ENCODE data around the gene RALGPS1.
A peak's percentile ranks its signal among the peaks of the same experiment; 100 is the strongest.

RALGPS1 gene

DNA sequence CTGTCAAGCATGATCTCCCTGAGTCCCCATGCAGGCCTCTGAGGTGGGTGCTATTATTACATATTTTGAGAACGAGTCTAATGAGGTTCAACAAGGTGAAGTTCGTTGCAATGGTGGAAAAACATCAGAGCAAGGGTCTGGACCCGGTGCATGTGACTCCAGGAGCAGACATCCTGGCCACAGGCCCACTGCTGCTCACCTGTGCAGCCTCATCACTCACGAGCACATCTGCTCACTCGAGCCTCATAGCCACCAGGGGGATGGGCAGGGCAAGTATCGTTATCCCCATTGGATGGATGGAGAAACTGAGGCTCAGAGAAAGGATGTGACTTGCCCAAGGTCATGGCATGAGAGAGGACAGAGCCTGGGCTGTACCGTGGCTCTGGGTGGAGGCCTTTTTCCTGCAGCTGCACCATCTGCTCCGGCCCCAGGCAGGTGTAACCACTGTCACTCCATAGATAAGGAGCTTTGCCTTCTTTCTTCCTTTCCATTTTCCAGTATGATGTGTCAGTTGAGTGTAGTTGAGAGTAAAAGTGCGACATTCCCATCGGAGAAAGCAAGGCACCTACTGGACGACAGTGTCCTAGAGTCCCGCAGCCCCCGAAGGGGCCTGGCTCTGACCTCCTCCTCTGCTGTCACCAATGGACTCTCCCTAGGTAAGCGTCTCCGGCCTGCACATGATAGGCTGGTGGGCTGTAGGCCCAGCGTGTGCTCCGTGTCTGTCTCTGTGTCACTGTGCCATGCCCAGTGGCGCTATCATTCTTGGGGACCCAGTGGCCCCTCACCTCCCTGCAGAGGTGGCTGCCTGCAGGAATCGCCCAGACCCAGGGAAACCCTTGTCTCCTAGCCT lies 281.6 kb downstream of the RALGPS1 start:
- no peak for DNase-seq

DNA sequence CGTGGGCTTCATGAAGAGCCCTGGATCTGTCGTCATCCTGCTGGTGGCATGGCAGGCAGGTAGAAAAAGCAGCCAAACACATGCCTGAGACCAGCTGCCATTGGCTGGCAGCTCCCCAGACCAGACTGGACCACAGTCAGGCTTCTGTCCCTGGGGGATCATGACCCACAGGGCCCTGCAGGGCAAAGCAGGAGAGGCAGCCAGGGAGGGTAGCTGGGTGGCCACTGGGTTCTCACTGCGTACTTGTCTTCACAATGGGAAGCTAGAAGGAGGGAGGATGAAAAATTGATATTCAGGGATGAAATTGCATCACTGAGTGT lies 282.2 kb downstream of the RALGPS1 start:
- DNase-seq: no peak

DNA sequence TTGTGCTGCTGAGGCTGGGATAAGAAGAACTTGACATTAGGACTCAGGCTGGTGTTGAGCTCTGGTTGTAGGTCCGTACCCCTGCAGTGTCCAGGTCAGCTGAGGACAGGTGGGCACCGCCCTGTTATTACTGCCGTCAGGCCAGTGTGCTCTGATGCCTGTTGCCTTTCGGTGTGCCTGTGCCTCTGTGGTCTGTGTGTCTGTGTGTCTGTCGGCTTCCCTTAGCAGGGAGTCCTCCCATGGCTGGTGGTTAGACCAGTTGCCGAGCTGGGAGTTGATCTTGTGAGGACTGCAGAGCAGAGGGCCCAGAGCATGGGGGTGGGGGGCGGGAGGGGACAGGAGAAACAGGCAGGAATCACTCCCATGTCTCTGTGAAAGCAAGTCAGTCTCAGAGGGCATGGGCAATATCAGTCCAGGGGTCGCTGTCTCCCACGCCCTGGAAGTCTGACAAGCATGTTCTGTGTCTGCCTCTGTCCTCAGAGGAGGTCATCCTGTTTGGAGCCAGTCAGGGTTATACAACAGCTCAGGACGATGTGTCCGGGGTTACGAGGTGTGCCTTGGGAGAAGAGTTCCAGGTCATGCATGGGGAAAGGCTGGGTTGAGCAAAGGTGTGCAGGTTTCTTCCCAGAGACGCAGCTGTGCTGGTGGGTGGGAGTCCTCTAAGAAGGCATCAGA lies 282.7 kb downstream of the RALGPS1 start:
- DNase-seq: no peak

DNA sequence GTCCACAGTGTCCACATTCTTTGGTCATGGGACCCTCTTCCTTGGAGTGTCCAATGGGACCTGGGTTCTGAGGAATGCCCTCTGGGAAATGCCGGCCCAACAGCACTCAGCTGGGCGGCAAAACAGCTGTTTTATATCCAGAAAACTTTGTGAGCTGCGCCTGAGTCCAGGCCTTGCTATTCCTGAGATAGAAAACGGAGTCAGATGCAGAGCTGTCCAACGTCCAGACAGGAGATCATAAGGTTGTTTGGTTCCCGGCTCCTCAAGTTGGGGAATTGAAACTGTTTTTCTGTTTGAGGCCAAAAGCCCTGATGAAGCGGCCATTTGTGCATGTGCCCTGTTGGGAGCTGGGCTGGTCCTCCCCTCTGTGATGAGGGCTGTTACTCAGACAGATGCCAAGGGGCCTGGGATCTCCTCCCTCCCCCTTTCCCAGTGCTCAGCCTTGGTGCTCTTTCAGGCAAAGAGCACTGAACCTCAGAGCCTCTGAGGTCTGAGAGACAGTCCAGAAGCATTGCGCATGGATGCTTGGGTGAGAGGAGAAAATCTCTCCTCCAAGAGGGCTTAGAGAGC lies 283.4 kb downstream of the RALGPS1 start:
- no peak for DNase-seq

DNA sequence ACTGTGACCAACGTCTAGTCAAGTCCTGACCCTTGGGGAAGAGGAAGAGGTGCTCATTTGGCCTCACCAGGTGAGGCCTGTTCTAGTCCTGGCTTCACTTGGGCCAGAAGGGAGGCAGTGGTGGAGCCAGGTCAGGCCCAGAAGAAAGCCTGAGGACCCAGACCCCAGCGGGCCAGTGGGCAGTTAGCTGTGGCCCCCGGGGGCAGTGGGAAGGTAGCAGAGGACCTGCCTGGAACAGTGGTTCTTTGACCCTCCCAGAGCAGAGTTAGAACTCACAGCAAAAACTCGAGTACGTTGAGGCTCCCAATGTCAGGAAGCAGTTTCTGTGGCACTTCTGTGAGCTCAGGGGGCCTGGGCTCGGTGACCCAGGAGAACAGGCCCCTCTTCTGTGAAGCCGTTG lies 284.0 kb downstream of the RALGPS1 start:
- DNase-seq: no peak

DNA sequence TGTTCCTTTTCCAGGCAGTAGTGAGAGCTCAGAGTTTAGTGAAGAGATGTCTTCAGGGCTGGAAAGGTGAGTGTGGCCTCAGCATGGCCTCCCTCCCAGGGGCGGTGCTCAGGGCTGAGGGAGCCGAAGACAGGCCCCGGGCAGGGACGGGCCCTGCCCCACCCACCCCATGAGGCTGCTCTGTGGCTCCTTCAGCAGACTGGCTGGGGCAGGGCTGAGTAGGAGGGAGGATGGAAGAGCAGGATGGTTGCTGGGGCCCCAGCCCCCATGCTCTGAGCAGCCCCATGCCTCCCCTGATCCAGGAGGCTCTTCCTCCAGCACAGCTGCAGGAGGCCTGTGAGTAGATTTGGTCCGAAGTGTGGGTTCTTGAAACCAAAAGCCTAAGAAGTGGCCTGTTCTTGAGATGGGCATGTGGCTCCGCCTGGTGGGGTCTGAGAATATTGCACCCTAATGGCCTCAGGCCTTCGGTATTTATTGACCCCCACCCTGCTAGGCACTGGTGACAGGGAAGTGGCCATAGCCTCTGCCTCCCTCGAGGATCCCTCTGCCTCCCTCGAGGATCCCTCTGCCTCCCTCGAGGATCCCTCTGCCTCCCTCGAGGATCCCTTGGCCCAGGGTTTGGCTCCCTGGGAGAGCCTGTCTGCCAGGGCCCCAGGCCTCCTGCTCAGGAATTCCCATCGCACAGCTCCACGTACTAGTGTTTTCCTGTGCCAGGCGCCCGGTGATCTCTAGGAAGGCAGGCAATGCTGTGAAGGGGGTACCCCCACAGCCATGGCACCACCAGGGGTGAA lies 284.6 kb downstream of the RALGPS1 start:
- DNase-seq: peak; percentile 78

DNA sequence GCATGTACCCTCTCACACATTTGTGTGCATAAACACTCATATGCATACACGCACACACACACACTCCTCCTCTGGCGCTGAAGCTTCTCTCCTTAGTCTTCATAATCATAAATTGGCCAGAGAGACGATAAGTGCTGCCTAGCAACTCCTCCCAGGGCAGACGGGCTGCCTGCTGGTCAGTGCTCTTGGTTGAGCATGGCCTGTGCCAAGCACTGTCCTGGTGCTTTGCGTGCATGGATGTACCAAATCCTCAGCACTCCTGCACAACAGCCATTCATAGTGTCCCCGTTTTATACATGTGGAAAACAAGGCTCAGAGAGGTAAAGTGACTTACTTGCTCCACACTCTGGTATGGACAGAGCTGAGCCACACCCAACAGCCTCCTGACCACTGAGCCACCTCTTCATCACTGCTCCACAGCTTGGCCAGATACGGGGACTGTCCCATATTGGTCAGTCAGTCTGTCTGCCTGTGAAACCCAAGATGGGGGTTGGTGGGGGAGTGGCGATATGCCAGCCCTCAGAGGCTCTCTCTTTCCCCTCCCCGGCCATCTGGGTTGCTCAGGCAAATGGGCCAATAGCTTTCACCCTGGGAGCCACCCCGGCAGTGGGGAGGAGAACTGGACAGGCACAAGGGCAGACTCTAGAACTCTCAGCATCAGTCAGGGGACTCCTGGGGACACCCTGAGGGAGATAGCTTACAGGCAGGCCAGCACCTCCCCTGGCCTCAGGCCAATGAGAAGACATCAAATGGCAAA lies 285.7 kb downstream of the RALGPS1 start:
- no peak for DNase-seq

DNA sequence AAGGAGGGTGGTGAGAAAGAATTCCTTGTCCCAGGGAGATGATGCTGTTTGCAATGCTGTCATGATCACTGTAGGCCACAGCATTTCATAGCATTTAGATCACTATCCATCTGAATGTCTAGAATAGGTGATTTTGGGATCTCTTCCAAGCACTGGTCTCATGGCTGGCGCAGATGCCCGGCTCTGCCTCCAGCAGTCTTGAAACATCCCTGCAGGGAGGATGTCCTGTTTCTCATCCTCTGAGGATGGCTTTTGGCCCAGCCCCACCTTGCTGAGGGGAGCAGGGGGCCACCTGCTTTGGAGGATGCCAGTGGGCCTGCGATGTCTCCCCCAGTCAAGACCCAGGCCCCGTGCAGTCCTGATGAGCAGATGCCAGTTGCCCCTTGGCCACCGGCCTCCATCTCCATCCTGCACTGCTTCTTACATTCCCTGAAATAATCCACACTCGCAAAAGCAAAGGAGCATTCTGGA lies 286.5 kb downstream of the RALGPS1 start:
- peak; percentile 10 for DNase-seq

DNA sequence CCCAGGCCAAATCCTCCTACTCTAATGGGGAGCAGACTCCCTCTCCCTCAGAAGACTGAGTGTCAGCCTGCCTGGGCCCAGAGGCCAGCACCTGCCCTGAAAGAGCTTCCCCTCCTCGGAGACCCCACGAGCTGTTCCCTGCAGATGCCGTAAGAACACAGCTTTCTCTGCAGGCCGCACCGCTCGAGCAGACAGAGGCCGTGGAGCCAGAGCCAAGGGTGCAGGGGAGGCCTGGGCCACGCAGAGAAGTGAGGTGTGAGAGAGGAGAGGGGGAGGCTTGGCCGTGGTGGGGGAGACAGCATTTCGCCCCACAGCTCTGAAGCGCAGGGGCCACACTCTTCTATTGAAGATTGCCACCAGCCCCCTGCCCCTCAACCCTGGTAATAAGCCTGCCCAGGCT lies 287.1 kb downstream of the RALGPS1 start:
- no peak for DNase-seq

DNA sequence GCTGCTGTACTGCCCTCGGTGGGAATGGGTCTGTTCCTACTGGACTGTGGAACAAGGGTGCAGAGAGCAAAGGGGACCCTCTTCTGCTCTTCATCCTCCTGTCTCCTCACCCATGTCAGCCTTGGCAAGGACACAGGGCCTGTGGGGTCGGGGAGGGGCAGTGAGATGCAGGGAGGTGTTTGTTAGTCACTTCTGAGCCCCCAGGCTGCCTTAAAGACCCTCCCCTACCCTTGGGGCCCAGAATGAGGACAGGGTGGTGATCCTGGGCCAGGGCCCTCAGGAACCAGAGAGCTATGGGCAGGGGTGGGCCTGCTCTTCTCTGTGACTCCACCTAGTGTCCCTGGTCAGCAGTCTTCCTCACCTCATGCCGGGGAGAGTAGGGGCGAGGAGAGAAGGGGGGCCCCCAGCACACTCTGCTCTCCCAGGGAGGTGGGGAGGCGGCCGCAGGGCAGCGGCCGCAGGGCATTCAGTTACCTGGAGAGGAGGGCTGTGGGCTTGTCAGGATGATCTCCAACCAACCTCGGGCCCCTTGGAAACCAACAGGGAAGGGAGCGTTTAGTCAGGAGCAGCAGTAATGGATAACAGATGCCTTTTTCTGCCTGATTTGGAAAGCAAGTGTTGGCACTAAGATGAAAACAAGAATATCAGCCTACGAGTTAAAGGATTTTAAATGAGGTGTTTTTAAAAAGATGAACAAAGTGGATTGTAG lies 288.0 kb downstream of the RALGPS1 start:
- DNase-seq: no peak

DNA sequence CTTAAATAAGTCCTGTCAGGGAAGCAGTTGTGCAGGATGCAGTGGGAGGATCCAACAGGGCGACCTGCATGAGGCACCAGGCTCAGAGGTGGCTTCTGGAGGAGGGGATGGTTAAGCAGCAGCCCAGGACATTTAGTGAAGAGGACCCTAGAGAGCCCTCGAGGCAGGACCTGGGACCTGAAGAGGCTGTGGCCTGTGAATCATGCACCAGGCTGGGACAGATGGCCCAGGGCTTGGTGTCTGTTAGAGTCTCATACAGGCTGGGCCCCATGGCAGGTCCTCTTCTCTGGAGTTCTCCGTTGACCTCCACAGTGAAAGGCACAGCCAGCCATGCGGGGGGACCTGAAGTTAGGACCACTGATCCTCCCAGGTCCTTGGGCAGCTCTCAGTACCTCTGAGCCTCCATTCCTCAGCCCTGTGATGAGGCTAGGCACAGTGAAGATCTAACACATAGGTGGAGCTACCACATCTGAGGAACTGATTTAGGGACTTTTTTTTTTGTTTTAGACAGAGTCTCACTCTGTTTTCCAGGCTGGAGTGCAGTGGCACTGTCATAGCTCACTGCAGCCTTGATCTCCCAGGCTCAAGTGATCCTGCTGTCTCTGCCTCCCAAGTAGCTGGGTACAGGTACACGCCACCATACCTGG lies 289.2 kb downstream of the RALGPS1 start:
- DNase-seq: no peak

DNA sequence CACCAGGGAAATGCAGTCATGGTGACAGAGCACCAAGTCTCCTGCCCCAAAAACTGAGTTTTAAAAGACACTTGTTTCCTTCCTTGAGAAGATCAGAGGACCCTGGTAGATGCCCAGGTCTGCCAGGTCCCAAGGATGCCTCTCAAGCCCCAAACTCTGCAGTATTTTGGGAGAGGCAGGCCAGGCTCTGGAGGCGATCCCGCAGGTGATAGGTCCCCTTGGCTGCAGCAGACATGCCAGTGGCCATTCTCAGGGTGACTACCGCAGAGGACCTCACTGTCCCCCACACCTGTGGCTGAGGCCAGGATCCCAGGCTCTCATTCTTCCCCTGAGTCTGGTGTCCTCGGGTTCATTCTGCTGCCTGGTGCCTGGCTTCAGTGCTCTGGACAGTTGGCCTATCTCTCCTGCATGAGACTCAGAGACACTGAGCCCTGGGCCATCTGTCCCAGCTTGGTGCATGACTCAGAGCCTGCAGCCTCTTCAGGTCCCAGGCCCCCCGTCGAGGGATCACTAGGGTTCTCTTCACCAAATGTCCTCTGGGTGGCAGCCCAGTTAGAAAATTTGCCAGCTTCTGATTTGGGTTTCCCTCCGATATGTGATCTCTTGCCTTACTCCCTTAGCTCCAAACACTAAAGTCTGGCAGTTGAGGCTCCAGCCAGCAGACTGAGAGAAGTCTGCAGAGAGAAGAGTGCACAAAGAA lies 290.3 kb downstream of the RALGPS1 start:
- peak; percentile 66 for DNase-seq

DNA sequence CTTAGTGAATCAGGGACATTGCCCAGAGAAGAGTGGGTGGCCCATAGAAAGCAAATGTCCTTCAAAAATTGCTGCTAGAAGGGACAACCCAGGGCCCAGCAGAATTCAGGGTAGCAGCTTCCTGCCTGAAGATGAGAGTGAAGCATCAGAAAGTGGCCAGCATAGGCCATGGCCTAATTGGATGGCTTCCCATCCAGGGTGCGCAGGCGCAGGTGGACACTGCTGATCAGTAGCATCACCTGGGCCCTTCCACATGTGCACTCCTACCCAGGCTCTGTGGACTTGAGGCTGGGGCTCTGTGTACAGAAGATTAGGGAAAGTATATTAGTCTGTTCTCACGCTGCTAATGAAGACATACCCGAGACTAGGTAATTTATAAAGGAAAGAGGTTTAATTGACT lies 291.4 kb downstream of the RALGPS1 start:
- no peak for DNase-seq

DNA sequence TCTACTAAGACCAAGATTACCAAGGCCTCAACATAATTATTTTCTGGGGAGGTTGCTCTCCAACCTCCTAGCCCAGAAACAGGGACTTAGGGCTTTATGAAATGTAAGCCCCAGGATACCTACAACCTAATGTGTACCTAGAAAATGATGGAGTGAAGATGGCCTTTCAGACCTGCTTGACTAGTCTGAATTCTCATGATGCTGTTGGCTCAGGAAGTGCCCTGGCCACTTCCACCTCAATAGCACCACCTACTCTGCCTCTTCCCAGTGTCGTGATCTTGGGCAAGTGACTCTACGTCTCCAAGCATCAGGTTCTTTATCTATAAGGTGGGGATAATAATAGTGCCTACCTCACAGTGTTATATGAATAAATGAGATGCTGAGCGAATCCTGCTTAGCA lies 292.1 kb downstream of the RALGPS1 start:
- DNase-seq: no peak

DNA sequence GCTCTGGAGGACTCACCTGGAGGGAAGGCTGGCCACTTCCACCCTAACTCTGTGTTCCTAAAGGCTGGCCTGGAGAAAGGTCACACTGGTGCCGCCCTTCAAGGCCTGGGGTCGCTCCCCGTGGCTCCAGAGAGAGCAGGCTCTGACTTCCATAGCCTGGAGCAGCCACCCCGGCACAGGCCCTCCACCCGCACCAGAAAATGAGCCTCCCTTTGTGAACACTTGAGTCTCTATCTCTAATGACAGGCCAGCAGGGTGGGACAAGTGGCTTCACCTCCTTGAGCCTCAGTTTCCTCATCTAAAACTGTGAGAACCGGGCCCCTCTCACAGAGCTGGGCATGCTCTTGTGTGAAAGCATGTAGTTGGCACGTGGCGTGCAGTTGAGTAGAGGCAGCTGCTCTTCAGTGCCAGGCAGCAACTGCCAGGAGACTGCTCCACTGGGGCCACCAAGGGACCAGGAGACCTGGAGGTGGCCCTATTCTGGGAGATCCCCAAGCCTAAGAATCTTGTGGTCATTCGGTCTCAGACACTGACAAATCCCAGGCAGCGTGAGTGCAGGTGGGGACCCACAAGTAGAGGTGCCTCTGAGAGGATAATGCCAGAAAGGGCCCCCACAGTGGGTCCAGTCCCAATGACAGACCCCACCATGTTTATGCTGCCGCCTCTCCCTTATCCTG lies 293.3 kb downstream of the RALGPS1 start:
- no peak for DNase-seq

DNA sequence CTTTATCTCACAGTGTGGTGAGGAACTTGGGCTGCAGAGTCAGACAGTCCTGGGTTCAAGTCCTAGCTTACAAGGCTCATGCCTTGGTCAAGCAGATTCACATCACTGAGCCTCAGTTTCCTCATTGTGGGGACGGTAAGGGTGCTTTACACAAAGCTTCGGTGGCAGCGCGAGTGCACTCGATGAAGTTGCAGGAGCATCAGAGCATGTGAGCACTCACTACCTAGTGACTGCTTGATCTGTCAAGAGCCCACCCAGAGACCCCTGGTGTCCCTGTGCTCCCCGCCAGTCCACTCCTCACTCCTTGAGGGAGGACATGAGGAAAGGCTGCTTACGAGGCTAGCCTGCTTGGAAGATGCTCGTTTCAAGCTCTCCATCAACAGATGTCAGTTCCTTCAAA lies 293.8 kb downstream of the RALGPS1 start:
- no peak for DNase-seq

DNA sequence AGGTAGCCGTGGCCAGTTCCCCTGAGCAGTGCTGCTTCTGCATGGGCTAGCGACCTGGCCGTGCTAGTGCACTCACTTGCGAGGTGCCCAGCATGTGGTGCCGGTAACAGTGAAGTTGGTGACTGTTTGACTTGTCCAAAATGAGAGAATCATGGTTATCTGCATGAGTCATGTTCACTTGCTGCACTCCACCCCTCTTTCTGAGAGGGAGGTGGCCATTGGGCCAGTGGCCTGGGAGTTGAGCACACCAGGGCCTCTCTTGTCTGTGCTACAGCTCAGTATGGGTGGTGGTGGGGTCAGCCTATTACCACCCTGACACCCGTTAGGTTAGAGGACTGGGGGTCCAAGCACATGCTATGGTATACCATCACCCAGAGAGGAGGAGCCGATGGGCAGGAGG lies 294.6 kb downstream of the RALGPS1 start:
- DNase-seq: no peak

DNA sequence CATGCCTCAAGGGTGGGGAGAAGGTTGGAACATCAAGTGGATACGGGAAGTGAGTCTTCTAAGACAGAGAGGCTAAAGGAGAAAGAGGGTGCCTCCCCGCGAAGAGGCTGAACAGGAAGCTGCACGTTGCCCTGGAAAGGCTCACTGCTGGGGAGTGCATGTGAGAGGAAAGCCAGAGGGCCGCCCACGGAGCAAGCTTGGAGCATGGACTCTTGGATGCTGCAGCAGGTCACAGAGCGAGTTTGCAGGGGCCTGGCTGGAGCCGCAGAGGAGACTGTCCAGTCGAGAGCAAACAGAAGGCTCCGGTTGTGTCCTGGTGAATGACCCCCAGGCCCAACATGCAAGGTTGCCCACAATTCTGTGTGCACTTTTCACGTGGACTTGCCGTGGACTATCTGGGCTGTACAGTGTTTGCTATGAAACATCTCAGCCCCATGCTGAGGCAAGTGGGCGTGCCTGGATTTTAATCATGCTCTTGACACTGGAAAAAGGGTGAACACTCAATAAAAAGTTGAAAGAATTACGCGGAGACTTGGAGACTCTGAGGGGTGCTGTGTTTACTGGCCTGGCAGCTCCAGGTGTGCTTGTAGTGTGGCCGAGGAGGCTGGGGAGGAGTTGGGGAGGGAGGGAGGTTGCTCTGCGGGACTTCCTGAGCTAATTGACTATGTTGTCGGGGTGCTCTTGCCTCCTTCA lies 295.5 kb downstream of the RALGPS1 start:
- no peak for DNase-seq

Measured in fibroblast of skin of right biceps (primary cell).